HepG2 (cell line): ENCODE data around the gene SCFD2.

Source experiments
- E2F1 ChIP-seq: sonication (generic); formaldehyde crosslinking; IDR thresholded peaks from 2 replicates; pipeline ENCODE4 v1.5.0; 2020; ENCODE audit warnings: missing genetic modification reagents
- ZNF224 ChIP-seq: sonication (generic); formaldehyde crosslinking; IDR thresholded peaks from 2 replicates; pipeline ENCODE4 v1.5.0; 2020; ENCODE audit warnings: mild to moderate bottlenecking, missing genetic modification reagents

GRCh38 chr4:53060278-53060677, 305.6 kb downstream of the SCFD2 start:
- no peak for TF ChIP-seq E2F1 (CRISPR knock-in tag)
- no peak for TF ChIP-seq ZNF224 (CRISPR knock-in tag)
